ENCODE results near the gene TUBGCP2.

DNA sequence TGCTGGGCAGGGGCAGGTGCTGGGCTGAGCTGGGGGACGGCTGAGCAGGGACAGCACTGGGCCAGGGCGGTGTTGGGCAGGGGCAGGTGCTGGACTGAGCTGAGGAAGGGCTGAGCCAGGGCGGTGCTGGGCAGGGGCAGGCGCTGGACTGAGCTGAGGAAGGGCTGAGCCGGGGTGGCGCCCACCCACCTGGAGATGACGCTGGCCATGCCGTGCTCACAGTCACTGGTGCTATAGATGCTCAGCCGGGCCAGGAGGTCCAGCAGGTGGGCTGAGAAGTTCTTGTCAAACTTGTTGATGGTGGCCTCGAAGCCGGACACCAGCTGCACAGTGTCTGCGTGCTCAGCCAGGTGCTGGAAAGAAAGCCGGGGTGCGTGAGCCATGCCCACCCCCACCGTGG is 27.6 kb downstream of the TUBGCP2 start:
- TF ChIP-seq EZH2 (IDR thresholded peaks at IDR 0.05; ENCODE audit: insufficient read depth, poor library complexity, severe bottlenecking) (no peak), EZH2phosphoT487 (IDR thresholded peaks at IDR 0.05; ENCODE audit: insufficient read depth, low read depth) (no peak)

Measured in GM23248 (cell line).